OCI-LY3 (cell line): ENCODE results near the gene ZCCHC14.

Experiments
- H2AFZ ChIP-seq: fragments of 200-600, 300-600 bp; shearing (Covaris generic); 2 replicates; pipeline ENCODE4 v1.6.0; 2014; ENCODE audit warnings: antibody characterized with exemption, low read depth, low read length
- H3K27ac ChIP-seq: fragments of 200-600, 300-600 bp; sonication (generic); 2 replicates; pipeline ENCODE4 v1.5.1; 2014; ENCODE audit warnings: mild to moderate bottlenecking, low read length, moderate library complexity, mixed read lengths
- H3K27me3 ChIP-seq: fragments of 200-600, 300-600 bp; sonication (generic); 2 replicates; pipeline ENCODE4 v1.6.1; 2014; ENCODE audit warnings: low read depth, low read length, mixed read lengths
- H3K36me3 ChIP-seq: fragments of 200-600, 300-600 bp; sonication (generic); replicated peaks from 2 replicates; pipeline ENCODE3; 2014; ENCODE audit warnings: low read depth, low read length, mixed read lengths
- H3K4me1 ChIP-seq: fragments of 300-600, 200-600 bp; sonication (generic); 2 replicates; pipeline ENCODE4 v1.6.1; 2014; ENCODE audit warnings: low read length, mixed read lengths
- H3K4me2 ChIP-seq: fragments of 200-600, 300-600 bp; sonication (generic); 2 replicates; pipeline ENCODE4 v1.6.1; 2014; ENCODE audit warnings: low read length, mixed read lengths
- H3K4me3 ChIP-seq: fragments of 300-600, 200-600 bp; sonication (generic); 2 replicates; pipeline ENCODE4 v1.5.1; 2014; ENCODE audit warnings: antibody characterized with exemption, mild to moderate bottlenecking, low read length, moderate library complexity
- H3K79me2 ChIP-seq: fragments of 300-600, 200-600 bp; shearing (Covaris generic); 2 replicates; pipeline ENCODE4 v1.6.1; 2014; ENCODE audit warnings: mild to moderate bottlenecking, low read length, mixed read lengths
- H3K9ac ChIP-seq: fragments of 300-600, 200-600 bp; shearing (Covaris generic); 2 replicates; pipeline ENCODE4 v1.6.0; 2014; ENCODE audit warnings: mild to moderate bottlenecking, low read length, moderate library complexity
- H3K9me3 ChIP-seq: fragments of 200-600, 300-600 bp; shearing (Covaris generic); 2 replicates; pipeline ENCODE4 v1.6.1; 2014; ENCODE audit warnings: low read length, mixed read lengths; ENCODE audit not compliant: insufficient read depth
- H4K20me1 ChIP-seq: fragments of 200-600, 300-600 bp; sonication (generic); 2 replicates; pipeline ENCODE4 v1.6.1; 2016; ENCODE audit warnings: low read length, mixed read lengths; ENCODE audit not compliant: insufficient read depth
- CTCF ChIP-seq: fragments of 200-600, 300-600 bp; sonication (generic); IDR thresholded peaks from 2 replicates; pipeline ENCODE4 v1.5.1; 2014; ENCODE audit warnings: antibody characterized with exemption, low read length, low read depth
- EZH2phosphoT487 ChIP-seq: fragments of 200-600 bp; shearing (Covaris generic); IDR thresholded peaks from 2 replicates; pipeline ENCODE4 v1.6.1; 2018; ENCODE audit warnings: antibody characterized with exemption, mixed run types, low read depth

The ZCCHC14 gene

GRCh38 chr16:87457709-87458423, 35.0 kb downstream of the ZCCHC14 start:
- Histone ChIP-seq H2AFZ (no peak overlapping the region), H3K36me3 (no peaks in the 10 kb centered on the region), H3K27me3 (no peaks in the 10 kb centered on the region), H3K79me2 (no peaks in the 10 kb centered on the region), H3K9me3 (no peaks in the 10 kb centered on the region), H3K9ac (no peak overlapping the region), H3K4me2 (no peak overlapping the region; the same call in 1 of the 2 replicates), H3K27ac (no peak overlapping the region), H3K4me1 (peaks cover 7% of the 10 kb centered on the region), H4K20me1 (no peaks in the 10 kb centered on the region), H3K4me3 (no peak overlapping the region)
- no peak for TF ChIP-seq EZH2phosphoT487
- TF ChIP-seq CTCF, result no peak

GRCh38 chr16:87457061-87457611, 35.7 kb downstream of the ZCCHC14 start:
- H3K4me3 ChIP-seq, result no peak overlapping the region
- no peak overlapping the region for H3K4me2 ChIP-seq

GRCh38 chr16:87454391-87454790, 38.4 kb downstream of the ZCCHC14 start:
- Histone ChIP-seq H3K27ac (no peak overlapping the region), H3K4me2 (no peak overlapping the region), H2AFZ (no peak overlapping the region), H3K4me1 (peaks cover 11% of the 10 kb centered on the region), H3K36me3 (no peaks in the 10 kb centered on the region), H3K4me3 (no peak overlapping the region), H4K20me1 (no peaks in the 10 kb centered on the region), H3K27me3 (no peaks in the 10 kb centered on the region), H3K9ac (no peak overlapping the region), H3K79me2 (no peaks in the 10 kb centered on the region), H3K9me3 (no peaks in the 10 kb centered on the region)
- no peak for TF ChIP-seq EZH2phosphoT487
- no peak for TF ChIP-seq CTCF

More at GRCh38 chr16:87457061-87457611, 35.7 kb downstream of the ZCCHC14 start:
- Histone ChIP-seq H3K36me3 (no peaks in the 10 kb centered on the region), H3K9me3 (no peaks in the 10 kb centered on the region), H3K79me2 (no peaks in the 10 kb centered on the region), H3K4me1 (peaks cover 13% of the 10 kb centered on the region), H2AFZ (no peak overlapping the region), H3K9ac (no peak overlapping the region), H3K27me3 (no peaks in the 10 kb centered on the region), H4K20me1 (no peaks in the 10 kb centered on the region), H3K27ac (no peak overlapping the region)
- TF ChIP-seq EZH2phosphoT487, result no peak
- no peak for TF ChIP-seq CTCF

- no peak overlapping the region for H3K27ac ChIP-seq
- no peaks in the 10 kb centered on the region for H3K9me3 ChIP-seq
- H3K36me3 ChIP-seq, result no peaks in the 10 kb centered on the region
- no peak overlapping the region for H3K9ac ChIP-seq
- TF ChIP-seq CTCF (no peak), EZH2phosphoT487 (no peak)
- H3K4me1 ChIP-seq, result peaks cover 11% of the 10 kb centered on the region
- no peak overlapping the region for H3K4me3 ChIP-seq
- H3K27me3 ChIP-seq, result no peaks in the 10 kb centered on the region
- H2AFZ ChIP-seq, result no peak overlapping the region
- no peaks in the 10 kb centered on the region for H4K20me1 ChIP-seq
- no peaks in the 10 kb centered on the region for H3K79me2 ChIP-seq
- H3K4me2 ChIP-seq, result no peak overlapping the region
Measured at GRCh38 chr16:87453326-87453725, 39.5 kb downstream of the ZCCHC14 start.
